DND-41 (cell line): ENCODE results near the gene PPDPF.

ENCODE experiments used
- CTCF ChIP-seq: IDR thresholded peaks from 2 replicates; pipeline ENCODE4 v1.5.1; 2012; ENCODE audit warnings: borderline replicate concordance, low read length, moderate library complexity, mild to moderate bottlenecking; ENCODE audit not compliant: poor library complexity, severe bottlenecking; ENCODE audit errors: extremely low read depth
- EZH2 ChIP-seq: IDR thresholded peaks from 3 replicates; pipeline ENCODE4 v1.6.1; 2012; ENCODE audit warnings: borderline replicate concordance, low read depth, mild to moderate bottlenecking, moderate library complexity, low read length, inconsistent platforms; ENCODE audit not compliant: severe bottlenecking

- TF ChIP-seq EZH2 (no peak), CTCF (no peak)
Observed at GRCh38 chr20:63534427-63534830, 13.9 kb downstream of the PPDPF start.
